ENCODE results near the gene PCK1. TPM values are rescaled to one million over a fixed set of nuclear protein-coding genes. Genes with fewer than 3 reads are reported as not detected.

PCK1 gene
- total and polyA plus RNA-seq, 4 donors = 8.9 to 532 (median 314) TPM

DNA sequence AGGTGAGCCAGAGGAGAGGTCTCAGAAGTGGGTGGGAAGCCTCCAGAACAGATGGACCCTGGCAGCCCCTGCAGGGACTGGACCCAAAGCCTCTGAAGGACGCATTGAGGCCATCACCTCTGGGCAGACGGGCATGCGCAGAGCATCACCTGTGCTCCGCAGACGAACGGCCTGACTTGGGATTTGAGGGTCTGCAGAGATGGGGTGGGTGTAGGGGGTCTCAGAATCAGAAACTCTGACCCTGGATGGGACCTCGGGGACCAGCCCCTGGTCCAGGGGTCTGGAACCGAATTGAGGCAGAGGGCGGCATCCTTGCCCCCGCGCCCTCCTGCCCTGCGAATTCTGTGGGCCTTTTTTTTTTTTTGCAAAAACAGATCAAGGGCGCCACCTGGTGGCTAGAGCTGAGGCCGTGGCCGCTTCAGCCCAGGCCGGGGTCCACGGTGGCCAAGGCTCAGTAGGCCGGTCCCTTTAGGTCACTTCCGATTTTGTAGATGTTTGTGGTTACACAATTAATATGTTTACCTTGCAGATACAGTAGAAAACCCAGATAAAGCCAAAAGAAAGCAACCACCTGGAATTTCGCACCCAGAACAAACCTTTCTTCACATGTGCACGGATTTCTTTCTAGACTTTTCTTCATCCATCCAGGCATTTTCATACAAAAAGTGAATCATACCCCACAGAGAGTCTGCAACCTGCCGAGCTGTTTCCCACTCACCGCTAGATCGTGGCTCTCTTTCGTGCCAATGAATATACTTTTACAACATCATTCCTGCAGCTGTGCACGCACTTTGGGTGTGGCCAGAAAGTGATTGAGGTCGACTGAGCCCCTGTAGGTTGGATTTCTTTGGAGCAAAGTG is 33.4 kb downstream of the PCK1 start:
- no peak overlapping the region for H3K4me3 ChIP-seq (ENCODE audit: low read depth in 1 of 3, low read length in 3 of 3)
- H3K27me3 ChIP-seq (ENCODE audit: control insufficient read depth in 4 of 4, insufficient read depth in 4 of 4, low read length in 3 of 4) = no peaks in the 10 kb centered on the region
- TF ChIP-seq RXRA (IDR thresholded peaks at IDR 0.05) = peak in 1 of 2 donors; percentile 26
- peak; percentile 83 for TF ChIP-seq CTCF (IDR thresholded peaks at IDR 0.05; ENCODE audit: low read depth, low read length, missing input control)
- no peak for TF ChIP-seq FOXA1 (IDR thresholded peaks at IDR 0.05)
- TF ChIP-seq, protein P1, sequence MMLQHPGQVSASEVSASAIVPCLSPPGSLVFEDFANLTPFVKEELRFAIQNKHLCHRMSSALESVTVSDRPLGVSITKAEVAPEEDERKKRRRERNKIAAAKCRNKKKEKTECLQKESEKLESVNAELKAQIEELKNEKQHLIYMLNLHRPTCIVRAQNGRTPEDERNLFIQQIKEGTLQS (IDR thresholded peaks at IDR 0.05) = no peak
- peak in 1 of 2 donors; percentile 24 for TF ChIP-seq HNF4A (conservative IDR thresholded peaks at IDR 0.05)
- peak; percentile 86 to 89 for TF ChIP-seq RAD21 (IDR thresholded peaks at IDR 0.05)
- no peaks in the 10 kb centered on the region for H3K9me3 ChIP-seq (ENCODE audit: control insufficient read depth in 4 of 4, low read length in 3 of 4)
- H3K4me1 ChIP-seq (ENCODE audit: control insufficient read depth in 4 of 4, insufficient read depth in 4 of 4, low read length in 3 of 4) = peaks cover 20 to 51% (median 35%) of the 10 kb centered on the region in 4 donors
- 29% methylated on average over 27 of the region's 27 CpGs for WGBS
- DNase-seq (ENCODE audit: low spot score) = peak; percentile 79
- H3K27ac ChIP-seq (ENCODE audit: low read depth in 1 of 2, low read length in 2 of 2) = no peak overlapping the region
- H3K9ac ChIP-seq (ENCODE audit: low read depth in 1 of 2, low read length in 2 of 2) = no peak overlapping the region
- H3K36me3 ChIP-seq (ENCODE audit: control insufficient read depth in 4 of 4, insufficient read depth in 3 of 4, low read depth in 1 of 4, low read length in 3 of 4) = no peaks in the 10 kb centered on the region

GRCh38 chr20:57595041-57596030 is 34.4 kb downstream of the PCK1 start:
- Histone ChIP-seq H3K4me3 (ENCODE audit: low read depth in 1 of 3, low read length in 3 of 3) (no peak overlapping the region), H3K27ac (ENCODE audit: low read depth in 1 of 2, low read length in 2 of 2) (no peak overlapping the region), H3K27me3 (ENCODE audit: control insufficient read depth in 4 of 4, insufficient read depth in 4 of 4, low read length in 3 of 4) (no peaks in the 10 kb centered on the region), H3K9ac (ENCODE audit: low read depth in 1 of 2, low read length in 2 of 2) (no peak overlapping the region), H3K4me1 (ENCODE audit: control insufficient read depth in 4 of 4, insufficient read depth in 4 of 4, low read length in 3 of 4) (peaks cover 13 to 41% (median 28%) of the 10 kb centered on the region in 4 donors), H3K9me3 (ENCODE audit: control insufficient read depth in 4 of 4, low read length in 3 of 4) (no peaks in the 10 kb centered on the region), H3K36me3 (ENCODE audit: control insufficient read depth in 4 of 4, insufficient read depth in 3 of 4, low read depth in 1 of 4, low read length in 3 of 4) (no peaks in the 10 kb centered on the region)
- no peak for DNase-seq (ENCODE audit: low spot score)
- no peak for TF ChIP-seq TAF1 (conservative IDR thresholded peaks at IDR 0.05)
- TF ChIP-seq RXRA (IDR thresholded peaks at IDR 0.05) = no peak
- no peak for TF ChIP-seq ZBTB33 (IDR thresholded peaks at IDR 0.05)
- TF ChIP-seq RAD21 (IDR thresholded peaks at IDR 0.05) = no peak
- TF ChIP-seq, protein P1 (IDR thresholded peaks at IDR 0.05) = no peak
- TF ChIP-seq HNF4A (conservative IDR thresholded peaks at IDR 0.05) = no peak
- TF ChIP-seq NR2F2 (IDR thresholded peaks at IDR 0.05) = no peak
- no peak for TF ChIP-seq GABPA (IDR thresholded peaks at IDR 0.05 in 1 of 2, conservative IDR thresholded peaks at IDR 0.05 in 1 of 2)
- TF ChIP-seq SP1 (IDR thresholded peaks at IDR 0.05) = no peak
- TF ChIP-seq HNF4G (IDR thresholded peaks at IDR 0.05) = no peak
- TF ChIP-seq FOXA2 (IDR thresholded peaks at IDR 0.05) = no peak
- 91% methylated on average over 25 of the region's 25 CpGs for WGBS
